ENCODE results near the gene HMGCS2. TPM values are rescaled to one million over a fixed set of nuclear protein-coding genes. Genes with fewer than 3 reads are reported as not detected.

Gene HMGCS2
- total and polyA plus RNA-seq, 9 of the 15 experiments (the other 6 are each of a cell fraction or from before 2014, with no cell fraction given), result 0.13 TPM; not detected in 8

DNA sequence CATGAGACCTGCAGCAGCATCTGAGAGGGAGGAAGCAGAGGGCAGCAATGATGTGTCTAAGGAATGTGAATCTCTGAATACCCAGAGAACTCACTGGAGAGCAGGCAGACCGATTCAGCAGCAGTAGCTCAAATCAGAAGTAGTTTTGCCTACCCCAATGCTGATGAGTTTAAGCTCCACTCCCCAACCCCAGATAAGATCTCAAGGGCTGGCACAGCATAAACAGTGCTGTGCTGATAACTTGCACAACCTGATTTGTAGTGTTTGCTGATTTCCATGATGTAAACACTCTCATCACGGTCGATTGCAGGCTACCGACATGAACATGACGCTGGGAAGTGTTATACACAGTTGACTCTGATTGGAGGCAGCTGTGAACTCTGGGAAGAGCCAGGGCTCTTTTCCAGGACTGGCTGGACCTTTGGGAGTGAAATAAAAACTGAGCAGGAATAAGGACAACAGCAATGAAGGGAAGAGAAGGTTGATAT lies 11.2 kb upstream of the HMGCS2 start:
- BruUV-seq (replicated peaks), result no TSS peak
- H3K4me2 ChIP-seq (ENCODE audit: insufficient read depth, low read length), result no peak overlapping the region
- ChIA-PET CTCF (ENCODE audit: low intra/inter-chr PET ratio) (no interaction called here), POLR2A (interaction anchor here (0.6 kb wide), 1 partner anchor 38 kb away, joined by 3 read pairs; no protein-coding TSS in a partner anchor)
- no peak overlapping the region for H3K4me3 ChIP-seq
- WGBS (ENCODE audit: insufficient coverage, low coverage, missing lambda C conversion rate), result 0% methylated on average over 5 of the region's 5 CpGs
- no peak for FAIRE-seq
- no peak for DNase-seq (ENCODE audit: extremely low read depth in 1 of 4, low spot score in 3 of 4)
- H3K27me3 ChIP-seq (ENCODE audit: control insufficient read depth in 2 of 2, insufficient read depth in 2 of 2, low read length in 2 of 2), result peaks cover 9 to 34% of the 10 kb centered on the region in 2 experiments; a peak in 4 of 5 replicates
- H3K9me3 ChIP-seq (replicated peaks; ENCODE audit: control insufficient read depth, insufficient read depth, low read depth, low read length), result no peaks in the 10 kb centered on the region
- intact Hi-C loops (cut with micrococcal nuclease), result no loop called here
- no peaks in the 10 kb centered on the region for H3K36me3 ChIP-seq (ENCODE audit: control insufficient read depth, insufficient read depth, low read length)
- in situ Hi-C loops (cut with MboI), result no loop called here
- no peak for ATAC-seq
- 0 out of 5 replicates have a peak, but pooled peaks cover 0 to 3% of the 10 kb centered on the region in 2 experiments for H3K4me1 ChIP-seq (replicated peaks in 1 of 2; ENCODE audit: control insufficient read depth in 2 of 2, insufficient read depth in 2 of 2, low read length in 2 of 2)
- H4K20me1 ChIP-seq (replicated peaks; ENCODE audit: control insufficient read depth, insufficient read depth, low read length), result no peaks in the 10 kb centered on the region
- TF ChIP-seq GTF2E2 (tag; IDR thresholded peaks at IDR 0.05), result no peak
- TF ChIP-seq, protein P1, sequence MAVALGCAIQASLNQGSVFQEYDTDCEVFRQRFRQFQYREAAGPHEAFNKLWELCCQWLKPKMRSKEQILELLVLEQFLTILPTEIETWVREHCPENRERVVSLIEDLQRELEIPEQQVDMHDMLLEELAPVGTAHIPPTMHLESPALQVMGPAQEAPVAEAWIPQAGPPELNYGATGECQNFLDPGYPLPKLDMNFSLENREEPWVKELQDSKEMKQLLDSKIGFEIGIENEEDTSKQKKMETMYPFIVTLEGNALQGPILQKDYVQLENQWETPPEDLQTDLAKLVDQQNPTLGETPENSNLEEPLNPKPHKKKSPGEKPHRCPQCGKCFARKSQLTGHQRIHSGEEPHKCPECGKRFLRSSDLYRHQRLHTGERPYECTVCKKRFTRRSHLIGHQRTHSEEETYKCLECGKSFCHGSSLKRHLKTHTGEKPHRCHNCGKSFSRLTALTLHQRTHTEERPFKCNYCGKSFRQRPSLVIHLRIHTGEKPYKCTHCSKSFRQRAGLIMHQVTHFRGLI (CRISPR knock-in tag; IDR thresholded peaks at IDR 0.05), result no peak
- no peak for TF ChIP-seq ELF1 (tag; IDR thresholded peaks at IDR 0.05)
- no peak for TF ChIP-seq ZNF561 (CRISPR knock-in tag; conservative IDR thresholded peaks at IDR 0.05)
- TF ChIP-seq, protein P2, sequence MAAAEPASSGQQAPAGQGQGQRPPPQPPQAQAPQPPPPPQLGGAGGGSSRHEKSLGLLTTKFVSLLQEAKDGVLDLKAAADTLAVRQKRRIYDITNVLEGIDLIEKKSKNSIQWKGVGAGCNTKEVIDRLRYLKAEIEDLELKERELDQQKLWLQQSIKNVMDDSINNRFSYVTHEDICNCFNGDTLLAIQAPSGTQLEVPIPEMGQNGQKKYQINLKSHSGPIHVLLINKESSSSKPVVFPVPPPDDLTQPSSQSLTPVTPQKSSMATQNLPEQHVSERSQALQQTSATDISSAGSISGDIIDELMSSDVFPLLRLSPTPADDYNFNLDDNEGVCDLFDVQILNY (CRISPR knock-in tag; IDR thresholded peaks at IDR 0.05), result no peak
- TF ChIP-seq, protein P3, sequence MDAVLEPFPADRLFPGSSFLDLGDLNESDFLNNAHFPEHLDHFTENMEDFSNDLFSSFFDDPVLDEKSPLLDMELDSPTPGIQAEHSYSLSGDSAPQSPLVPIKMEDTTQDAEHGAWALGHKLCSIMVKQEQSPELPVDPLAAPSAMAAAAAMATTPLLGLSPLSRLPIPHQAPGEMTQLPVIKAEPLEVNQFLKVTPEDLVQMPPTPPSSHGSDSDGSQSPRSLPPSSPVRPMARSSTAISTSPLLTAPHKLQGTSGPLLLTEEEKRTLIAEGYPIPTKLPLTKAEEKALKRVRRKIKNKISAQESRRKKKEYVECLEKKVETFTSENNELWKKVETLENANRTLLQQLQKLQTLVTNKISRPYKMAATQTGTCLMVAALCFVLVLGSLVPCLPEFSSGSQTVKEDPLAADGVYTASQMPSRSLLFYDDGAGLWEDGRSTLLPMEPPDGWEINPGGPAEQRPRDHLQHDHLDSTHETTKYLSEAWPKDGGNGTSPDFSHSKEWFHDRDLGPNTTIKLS (IDR thresholded peaks at IDR 0.05; ENCODE audit: borderline replicate concordance, low read depth), result no peak
- TF ChIP-seq RBM22 (IDR thresholded peaks at IDR 0.05; ENCODE audit: low read depth, low read length, poor library complexity, severe bottlenecking), result no peak
- TF ChIP-seq ZBED1 (IDR thresholded peaks at IDR 0.05), result no peak
- TF ChIP-seq GTF2A2 (tag; IDR thresholded peaks at IDR 0.05), result no peak
- no peak for TF ChIP-seq MIER1 (IDR thresholded peaks at IDR 0.05; ENCODE audit: low read depth)
- no peaks in the 10 kb centered on the region for H3K9me1 ChIP-seq (ENCODE audit: control insufficient read depth, insufficient read depth, low read length)
- H2AFZ ChIP-seq (ENCODE audit: low read depth, low read length), result no peak overlapping the region
- H3K27ac ChIP-seq (ENCODE audit: extremely low read depth, low read depth, low read length), result no peak overlapping the region
- no peak overlapping the region for H3K9ac ChIP-seq (ENCODE audit: insufficient read depth in 1 of 2, low read depth in 2 of 2, low read length in 2 of 2)
- no peaks in the 10 kb centered on the region for H3K79me2 ChIP-seq (ENCODE audit: control insufficient read depth, insufficient read depth, low read length)

Data from K562 (cell line).